SU-DHL-6 (cell line): ENCODE measurements around the gene IL6ST.

ENCODE experiments used
- EZH2phosphoT487 ChIP-seq: fragments of 200-600 bp; sonication (generic), shearing (Covaris generic); conservative IDR thresholded peaks from 2 replicates; pipeline ENCODE4 v1.6.1; 2018; ENCODE audit warnings: mild to moderate bottlenecking, antibody characterized with exemption, low read length, moderate library complexity, mixed read lengths
- TF ChIP-seq, protein P1 (sequence below): fragments of 200-600 bp; sonication (generic); IDR thresholded peaks from one replicate; pipeline ENCODE4 v1.5.1; 2017; ENCODE audit warnings: antibody characterized with exemption, mild to moderate bottlenecking, low read length, moderate library complexity; ENCODE audit not compliant: insufficient read depth, poor library complexity, severe bottlenecking

DNA sequence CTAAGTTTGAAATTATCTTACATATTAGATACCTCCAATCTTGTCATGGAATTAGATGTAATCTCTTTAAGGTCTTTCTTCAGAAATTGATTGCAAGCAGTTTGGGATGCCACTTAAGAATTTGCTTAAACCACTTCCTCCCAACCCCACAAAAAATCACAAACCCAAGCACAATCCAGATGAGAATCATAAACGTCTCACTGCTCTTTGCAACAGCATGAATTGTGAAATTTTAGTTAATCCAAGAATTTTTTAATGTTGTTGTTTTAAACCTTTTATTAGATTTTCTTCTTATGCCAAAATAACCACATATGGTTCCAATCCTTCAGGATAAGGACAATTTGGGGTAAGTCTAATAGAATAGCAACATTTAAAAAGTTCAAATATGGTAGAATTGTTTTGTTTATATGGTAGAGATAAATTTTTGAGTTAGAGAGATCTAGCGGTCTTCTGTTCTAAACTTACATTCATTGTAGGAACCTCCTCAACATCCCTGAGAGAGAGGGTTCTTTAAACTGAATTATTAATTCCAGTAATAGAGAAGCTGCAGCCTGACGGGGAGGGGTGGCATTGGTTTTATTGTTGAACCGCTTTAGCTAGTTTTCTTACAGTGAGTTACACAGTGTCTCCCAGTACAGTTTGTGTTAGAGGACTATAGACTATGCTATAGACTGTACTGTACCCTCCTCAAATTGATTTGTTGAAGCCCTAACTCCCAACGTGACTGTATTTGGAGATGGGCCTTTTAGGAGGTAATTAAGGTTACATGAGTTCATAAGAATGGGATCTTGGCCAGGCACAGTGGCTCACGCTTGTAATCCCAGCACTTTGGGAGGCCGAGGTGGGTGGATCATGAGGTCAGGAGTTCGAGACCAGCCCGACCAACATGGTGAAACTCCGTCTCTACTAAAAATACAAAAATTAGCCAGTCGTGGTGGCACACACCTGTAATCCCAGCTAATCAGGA lies 24.8 kb upstream of the IL6ST start:
- TF ChIP-seq, protein P1, sequence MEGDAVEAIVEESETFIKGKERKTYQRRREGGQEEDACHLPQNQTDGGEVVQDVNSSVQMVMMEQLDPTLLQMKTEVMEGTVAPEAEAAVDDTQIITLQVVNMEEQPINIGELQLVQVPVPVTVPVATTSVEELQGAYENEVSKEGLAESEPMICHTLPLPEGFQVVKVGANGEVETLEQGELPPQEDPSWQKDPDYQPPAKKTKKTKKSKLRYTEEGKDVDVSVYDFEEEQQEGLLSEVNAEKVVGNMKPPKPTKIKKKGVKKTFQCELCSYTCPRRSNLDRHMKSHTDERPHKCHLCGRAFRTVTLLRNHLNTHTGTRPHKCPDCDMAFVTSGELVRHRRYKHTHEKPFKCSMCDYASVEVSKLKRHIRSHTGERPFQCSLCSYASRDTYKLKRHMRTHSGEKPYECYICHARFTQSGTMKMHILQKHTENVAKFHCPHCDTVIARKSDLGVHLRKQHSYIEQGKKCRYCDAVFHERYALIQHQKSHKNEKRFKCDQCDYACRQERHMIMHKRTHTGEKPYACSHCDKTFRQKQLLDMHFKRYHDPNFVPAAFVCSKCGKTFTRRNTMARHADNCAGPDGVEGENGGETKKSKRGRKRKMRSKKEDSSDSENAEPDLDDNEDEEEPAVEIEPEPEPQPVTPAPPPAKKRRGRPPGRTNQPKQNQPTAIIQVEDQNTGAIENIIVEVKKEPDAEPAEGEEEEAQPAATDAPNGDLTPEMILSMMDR, result no peak
- TF ChIP-seq EZH2phosphoT487, result no peak
